Activated T-cell treated with anti-CD3 and anti-CD28 coated beads for 48 hours (primary cell): ENCODE data around the gene STK17B.
A peak's percentile ranks its signal among the peaks of the same experiment; 100 is the strongest.

Experiments
- DNase-seq: peaks from one replicate; pipeline ENCODE4 v3.0.0-alpha.2; 2020; ENCODE audit warnings: low read depth

Gene STK17B

GRCh38 chr2:196183528-196184231, 12.3 kb upstream of the STK17B start:
- no peak for DNase-seq

GRCh38 chr2:196183172-196183473, 11.7 kb upstream of the STK17B start:
- DNase-seq, result no peak

- no peak for DNase-seq
Measured at GRCh38 chr2:196182439-196183171, 11.2 kb upstream of the STK17B start.

GRCh38 chr2:196181484-196181883, 10.1 kb upstream of the STK17B start:
- DNase-seq, result no peak

GRCh38 chr2:196177124-196177523, 5.7 kb upstream of the STK17B start:
- DNase-seq, result no peak

GRCh38 chr2:196176142-196176738, 4.9 kb upstream of the STK17B start:
- peak; percentile 72 for DNase-seq

GRCh38 chr2:196174404-196174803, 3.0 kb upstream of the STK17B start:
- DNase-seq, result no peak

GRCh38 chr2:196173505-196173904, 2.1 kb upstream of the STK17B start:
- DNase-seq, result no peak

- no peak for DNase-seq
Measured at GRCh38 chr2:196172951-196173350, 1.6 kb upstream of the STK17B start.

- no peak for DNase-seq
Measured at GRCh38 chr2:196171946-196172345, 568 bp upstream of the STK17B start.

- DNase-seq, result no peak
Measured at GRCh38 chr2:196170606-196171247, 651 bp downstream of the STK17B start.

GRCh38 chr2:196170213-196170605, 1.2 kb downstream of the STK17B start:
- DNase-seq, result no peak

- no peak for DNase-seq
Measured at GRCh38 chr2:196169516-196169915, 1.9 kb downstream of the STK17B start.

GRCh38 chr2:196168181-196168580, 3.2 kb downstream of the STK17B start:
- DNase-seq, result no peak

- DNase-seq, result no peak
Measured at GRCh38 chr2:196167666-196168065, 3.7 kb downstream of the STK17B start.

- no peak for DNase-seq
Measured at GRCh38 chr2:196166876-196167275, 4.5 kb downstream of the STK17B start.

- no peak for DNase-seq
Measured at GRCh38 chr2:196165016-196165415, 6.4 kb downstream of the STK17B start.

GRCh38 chr2:196163285-196163684, 8.1 kb downstream of the STK17B start:
- no peak for DNase-seq

- no peak for DNase-seq
Measured at GRCh38 chr2:196162586-196163175, 8.7 kb downstream of the STK17B start.

GRCh38 chr2:196160946-196161345, 10.4 kb downstream of the STK17B start:
- no peak for DNase-seq

- DNase-seq, result no peak
Measured at GRCh38 chr2:196160101-196160500, 11.3 kb downstream of the STK17B start.

- no peak for DNase-seq
Measured at GRCh38 chr2:196159221-196159892, 12.0 kb downstream of the STK17B start.
